GM18951 (cell line): ENCODE results near the gene FGFR2.

ENCODE experiments used
- POLR2A ChIP-seq: IDR thresholded peaks from 4 replicates; pipeline ENCODE4 v1.6.1; 2011; ENCODE audit warnings: mild to moderate bottlenecking; ENCODE audit not compliant: insufficient read length, insufficient read depth; ENCODE audit errors: extremely low read depth
- in situ Hi-C: fragments of 300-500 bp; cut with MboI; formaldehyde crosslinking; loops from one replicate; pipeline ENCODE4 v1.12.0; 2022; ENCODE audit warnings: low sequenced_read_pairs, mixed read lengths, inconsistent platforms; ENCODE audit not compliant: unreplicated experiment

The FGFR2 gene

DNA sequence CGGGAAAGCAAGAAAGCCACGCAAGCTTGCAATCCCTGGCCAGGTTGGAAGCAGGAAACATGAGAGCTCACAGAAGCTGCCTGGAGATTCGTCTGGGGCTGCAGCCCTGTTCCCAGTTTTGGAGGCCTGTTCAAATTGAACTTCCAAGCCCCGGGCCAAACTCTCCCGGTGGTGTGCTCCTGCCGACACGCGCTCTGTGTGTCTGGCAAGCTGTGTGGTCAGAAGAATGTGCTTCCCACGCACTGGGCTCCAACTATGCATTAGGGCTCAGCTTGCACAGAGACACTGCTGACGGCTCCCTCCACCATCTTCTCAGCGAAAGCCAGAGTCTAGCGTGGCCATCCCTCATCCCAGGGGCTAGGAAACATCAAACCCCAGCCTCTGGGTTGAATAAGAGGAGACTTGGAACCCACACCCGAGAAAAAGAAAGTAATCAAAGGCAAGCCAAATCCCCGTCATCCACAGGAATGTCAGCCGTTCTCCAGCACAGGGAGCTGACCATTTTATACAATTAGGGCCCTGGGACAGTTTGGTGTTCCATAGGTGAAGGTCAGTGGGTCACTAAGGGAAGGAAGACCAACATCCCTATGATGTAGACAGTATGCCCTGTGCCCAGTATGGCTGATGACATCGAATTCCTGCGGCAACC, 107.2 kb downstream of the FGFR2 start:
- no peak for TF ChIP-seq POLR2A
- in situ Hi-C loops, result no loop called here

- no peak for TF ChIP-seq POLR2A
- in situ Hi-C loops, result no loop called here
Observed at GRCh38 chr10:121485436-121486139, 112.7 kb downstream of the FGFR2 start.

DNA sequence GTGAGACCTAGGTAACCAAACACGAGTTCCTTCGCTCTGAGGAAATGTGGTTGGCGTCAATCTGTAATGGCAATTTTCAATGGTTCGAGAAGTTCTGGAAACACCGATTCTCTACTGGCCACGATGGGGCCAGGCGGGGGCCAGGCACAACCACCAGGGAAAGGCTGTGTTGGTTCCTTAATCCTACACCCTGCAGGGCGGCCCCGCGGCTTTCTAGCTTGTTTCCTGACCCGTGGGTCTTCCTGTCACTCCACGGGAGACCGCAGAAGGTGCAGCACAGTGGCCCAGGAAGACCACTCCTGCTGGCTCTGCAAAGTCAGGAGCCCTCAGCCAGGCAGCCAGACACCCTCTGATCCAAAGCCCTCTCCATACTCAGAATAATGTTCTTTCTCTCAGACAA, 113.4 kb downstream of the FGFR2 start:
- no peak for TF ChIP-seq POLR2A
- in situ Hi-C loops, result no loop called here

DNA sequence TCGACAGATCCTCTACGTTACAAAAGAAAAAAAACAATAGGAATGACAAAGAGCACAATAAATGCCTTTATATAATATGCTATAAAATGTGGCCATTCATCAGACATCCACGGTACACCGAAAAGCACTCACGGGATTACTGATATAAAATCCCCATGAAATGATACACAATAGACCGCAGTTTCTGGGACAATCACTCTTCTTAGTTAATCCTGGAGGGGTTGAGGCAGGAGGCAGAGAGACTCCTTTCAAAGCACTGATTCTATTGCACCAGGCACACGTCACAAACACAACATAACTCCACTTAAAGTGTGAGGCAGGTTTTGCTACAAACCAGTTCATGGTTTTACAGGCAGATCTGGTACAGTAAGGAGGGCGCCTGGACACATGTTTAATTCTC, 113.8 kb downstream of the FGFR2 start:
- in situ Hi-C loops, result no loop called here
- no peak for TF ChIP-seq POLR2A

DNA sequence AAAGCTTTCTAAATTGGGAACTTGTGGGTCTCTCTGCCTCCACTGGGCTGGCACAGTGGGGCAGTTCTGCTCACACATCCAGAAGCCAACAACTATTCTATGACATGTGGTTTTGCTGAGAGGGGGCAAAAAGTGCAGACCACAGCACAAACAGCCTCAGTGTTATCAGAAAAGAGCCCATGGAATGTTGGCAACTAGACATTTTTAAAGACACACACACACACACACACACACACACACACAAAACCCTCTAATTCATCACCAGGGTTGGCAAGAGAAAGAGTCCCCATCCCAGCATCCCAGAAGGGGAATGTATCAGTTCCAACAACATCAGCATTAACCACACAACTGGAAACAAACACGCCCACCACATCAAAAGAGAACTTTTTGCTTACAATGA, 117.1 kb downstream of the FGFR2 start:
- no peak for TF ChIP-seq POLR2A
- in situ Hi-C loops, result no loop called here

- no peak for TF ChIP-seq POLR2A
- in situ Hi-C loops, result no loop called here
Observed at GRCh38 chr10:121478556-121478955, 119.7 kb downstream of the FGFR2 start.

- no peak for TF ChIP-seq POLR2A
- in situ Hi-C loops, result no loop called here
Observed at GRCh38 chr10:121469797-121470606, 128.2 kb downstream of the FGFR2 start.

GRCh38 chr10:121468726-121469125, 129.5 kb downstream of the FGFR2 start:
- in situ Hi-C loops, result no loop called here

GRCh38 chr10:121466424-121466823, 131.8 kb downstream of the FGFR2 start:
- TF ChIP-seq POLR2A, result no peak
- in situ Hi-C loops, result no loop called here

More at GRCh38 chr10:121468726-121469125, 129.5 kb downstream of the FGFR2 start:
- TF ChIP-seq POLR2A, result no peak

DNA sequence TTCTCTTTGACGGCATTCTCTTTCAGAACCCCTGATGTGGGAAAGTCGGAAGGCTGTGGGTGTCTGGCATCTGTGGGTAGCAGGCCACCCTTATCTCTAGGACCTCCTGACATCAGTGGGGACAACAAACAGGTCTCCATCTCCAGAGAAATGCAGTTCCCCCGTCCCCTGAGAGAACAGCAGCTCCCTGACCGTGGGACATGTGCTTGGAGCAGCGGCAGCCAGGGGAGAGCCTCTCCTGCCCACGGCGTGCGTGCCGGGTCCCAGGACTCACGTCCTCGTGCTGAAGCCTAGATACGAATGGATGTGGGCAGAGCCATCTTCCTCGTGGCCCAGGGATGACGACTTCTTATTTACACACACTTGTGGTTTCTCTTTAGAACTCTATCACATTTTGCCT, 133.0 kb downstream of the FGFR2 start:
- in situ Hi-C loops, result no loop called here
- TF ChIP-seq POLR2A, result no peak

- in situ Hi-C loops, result no loop called here
- no peak for TF ChIP-seq POLR2A
Observed at GRCh38 chr10:121464517-121464916, 133.7 kb downstream of the FGFR2 start.

DNA sequence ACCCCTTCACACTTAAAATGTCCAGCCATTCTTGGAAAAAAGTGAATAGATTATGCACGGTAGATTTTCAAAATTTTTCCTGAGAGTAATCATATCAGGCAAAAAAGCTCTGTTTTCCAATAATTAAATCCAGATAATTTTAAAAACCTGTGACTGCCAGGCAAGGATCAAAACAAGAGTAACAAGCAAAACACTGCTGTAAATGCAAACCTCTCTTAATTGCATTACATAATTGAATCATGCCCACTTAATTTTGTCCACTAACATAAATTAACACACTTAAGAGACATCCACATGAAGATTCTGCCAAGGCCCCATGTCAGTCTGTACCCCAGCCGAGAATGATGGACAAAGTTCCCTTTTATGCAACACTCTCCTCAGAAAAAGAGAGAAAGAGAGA, 135.3 kb downstream of the FGFR2 start:
- no peak for TF ChIP-seq POLR2A
- in situ Hi-C loops, result no loop called here

GRCh38 chr10:121462281-121462680, 136.0 kb downstream of the FGFR2 start:
- TF ChIP-seq POLR2A, result no peak
- in situ Hi-C loops, result no loop called here
